HepG2 (cell line): ENCODE data around the gene PSMG3. TPM values are rescaled to one million over a fixed set of nuclear protein-coding genes. Genes with fewer than 3 reads are reported as not detected.

Experiments
- ATAC-seq: fragments of 200-7000 bp; cut with Tn5 transposase; 3 replicates; pipeline ENCODE4 v1.9.1; 2020; ENCODE audit warnings: mild to moderate bottlenecking, moderate library complexity
- BruUV-seq: library from RNA; stranded (reverse); fragments of 400-500 nt; replicated peaks from 2 replicates; lab custom pipeline; 2021; lab: Mats Ljungman, UMichigan
- CTCF ChIA-PET: fragments of 300-600 bp; formaldehyde crosslinking; extraction: SDS; loops from one replicate; lab custom pipeline; 2021; ENCODE audit warnings: low total read pairs, inconsistent platforms, low intra/inter-chr PET ratio; lab: Yijun Ruan, JAX
- POLR2A ChIA-PET: fragments of 350-600 bp; sonication (Branson Sonifier 250); formaldehyde crosslinking; loops from one replicate; lab custom pipeline; 2020; ENCODE audit warnings: antibody characterized with exemption, inconsistent platforms; lab: Yijun Ruan, JAX
- DNase-seq: peaks from one replicate; pipeline ENCODE4 v3.0.0-alpha.2; 2015; ENCODE audit warnings: low spot score
- FAIRE-seq: peaks from 3 replicates; lab custom pipeline; 2011; peaks lifted over from hg19 to GRCh38; lab: Jason Lieb, UNC
- H2AFZ ChIP-seq: one replicate; pipeline ENCODE4 v1.6.1; 2011; ENCODE audit warnings: low read length, inconsistent platforms
- H3K27ac ChIP-seq: fragments of 300-600 bp; 3 replicates; pipeline ENCODE4 v1.8.0; 2011; ENCODE audit warnings: mixed run types, mild to moderate bottlenecking, mixed read lengths, low read length, inconsistent platforms; ENCODE audit not compliant: insufficient read depth; ENCODE audit errors: extremely low read length
- H3K27me3 ChIP-seq, 2 experiments: fragments of 200-600 bp in 1 of 2; 2 replicates in 1 of 2; 3 replicates in 1 of 2; pipeline versions ENCODE4 v1.6.0 to v1.8.0; 2011; ENCODE audit warnings: low read length in 2 of 2, mild to moderate bottlenecking in 2 of 2, moderate library complexity in 2 of 2, inconsistent platforms in 1 of 2; ENCODE audit not compliant: insufficient read depth in 2 of 2, control insufficient read depth in 1 of 2
- H3K36me3 ChIP-seq, 2 experiments: fragments of 200-600 bp in 1 of 2; replicated peaks in 1 of 2; 2 replicates in 1 of 2; 3 replicates in 1 of 2; pipeline versions ENCODE4 v1.5.1 to v1.8.0; 2011; ENCODE audit warnings: low read length in 2 of 2, inconsistent platforms in 1 of 2; ENCODE audit not compliant: insufficient read depth in 2 of 2, control insufficient read depth in 1 of 2
- H3K4me1 ChIP-seq: 2 replicates; pipeline ENCODE4 v1.5.1; 2012; ENCODE audit warnings: low read length, inconsistent platforms; ENCODE audit not compliant: insufficient read depth
- H3K4me2 ChIP-seq: 2 replicates; pipeline ENCODE4 v1.6.0; 2011; ENCODE audit warnings: low read depth, low read length, inconsistent platforms
- H3K4me3 ChIP-seq, 3 experiments: fragments of 200-600 bp in 1 of 3; sonication (generic), shearing (Covaris generic) in 1 of 3; replicated peaks in 1 of 3; 2 replicates each; pipeline ENCODE4 v1.5.1; 2011 to 2016; ENCODE audit warnings: low read length in 3 of 3, inconsistent platforms in 2 of 3, low read depth in 2 of 3, mild to moderate bottlenecking in 2 of 3, control low read depth in 1 of 3, mixed read lengths in 1 of 3; ENCODE audit not compliant: insufficient read depth in 1 of 3
- H3K79me2 ChIP-seq: one replicate; pipeline ENCODE4 v1.6.1; 2011; ENCODE audit warnings: low read length, inconsistent platforms; ENCODE audit not compliant: insufficient read depth
- H3K9ac ChIP-seq: 2 replicates; pipeline ENCODE4 v1.6.0; 2011; ENCODE audit warnings: mild to moderate bottlenecking, low read depth, low read length, inconsistent platforms; ENCODE audit not compliant: insufficient read depth
- H3K9me3 ChIP-seq: 2 replicates; pipeline ENCODE4 v1.5.1; 2012; ENCODE audit warnings: mild to moderate bottlenecking, low read length
- H4K20me1 ChIP-seq: 2 replicates; pipeline ENCODE4 v1.6.0; 2011; ENCODE audit warnings: inconsistent platforms, mild to moderate bottlenecking, low read length, moderate library complexity; ENCODE audit not compliant: insufficient read depth
- AGO2 ChIP-seq: fragments of 200-400 bp; formaldehyde crosslinking; optimal IDR thresholded peaks from 2 replicates; pipeline ENCODE3; 2017; ENCODE audit warnings: mild to moderate bottlenecking, low read depth, low read length, moderate library complexity
- CHD2 ChIP-seq: IDR thresholded peaks from 2 replicates; pipeline ENCODE4 v1.6.1; 2011; ENCODE audit warnings: low read depth, low read length, improper control_type of control experiment
- FOXP1 ChIP-seq, 2 experiments: fragments of 450-650 bp in 1 of 2; IDR thresholded peaks; 2 replicates each; pipeline ENCODE4 v1.6.1; 2017 to 2018; ENCODE audit warnings: antibody characterized with exemption in 1 of 2
- IKZF1 ChIP-seq: fragments of 450-650 bp; IDR thresholded peaks from 2 replicates; pipeline ENCODE4 v1.7.1; 2016
- ZNF225 ChIP-seq: sonication (generic); formaldehyde crosslinking; IDR thresholded peaks from 2 replicates; pipeline ENCODE4 v1.4.0; 2020; ENCODE audit warnings: mild to moderate bottlenecking, missing genetic modification reagents
- WGBS: methylation state at CpG from one replicate; pipeline ENCODE4 v1.1.6; 2017; ENCODE audit warnings: low lambda C conversion rate; 5-methylcytosine and 5-hydroxymethylcytosine counted together
- in situ Hi-C: cut with HindIII; loops from 2 replicates; pipeline ENCODE4 v1.10.0; 2017; ENCODE audit warnings: low pct_unique_long_range_greater_than_20kb; ENCODE audit not compliant: extremely low pct_ligation_motif_present
- intact Hi-C: fragments of 100-400 bp; cut with micrococcal nuclease; formaldehyde crosslinking; loops from one replicate; pipeline ENCODE4 v1.10.0; 2022; ENCODE audit not compliant: unreplicated experiment
- polyA plus RNA-seq, 8 experiments: library from polyadenylated mRNA; depleted of rRNA in 3 of 8; stranded (reverse) in 7 of 8; unstranded in 1 of 8; fragments of >200 nt; fragmentation: Illumina TruSeq in 4 of 8; extraction: Trizol in 4 of 8; gene quantifications; 2 replicates each; pipeline versions ENCODE4 v1.2.1 to v1.2.3, GENCODE V29; 2011 to 2016; ENCODE audit warnings: low read depth in 4 of 8, missing spikeins in 1 of 8, mixed read lengths in 1 of 8; ENCODE audit not compliant: insufficient read depth in 1 of 8
- total RNA-seq, 5 experiments: library from RNA; depleted of rRNA; stranded (reverse); fragments of >200 nt; fragmentation: Illumina TruSeq; extraction: Trizol; gene quantifications; 2 replicates each; pipeline ENCODE4 v1.2.3, GENCODE V29; 2016; ENCODE audit warnings: low read depth in 1 of 5
- TF ChIP-seq, protein P1 (sequence below), 2 experiments: sonication (generic) in 1 of 2; formaldehyde crosslinking in 1 of 2; IDR thresholded peaks; 2 replicates each; pipeline versions ENCODE4 v1.4.0 to v1.6.1; 2018 to 2020; ENCODE audit warnings: missing genetic modification reagents in 2 of 2, borderline replicate concordance in 1 of 2, low read depth in 1 of 2, mild to moderate bottlenecking in 1 of 2, missing biosample characterization in 1 of 2
- TF ChIP-seq, protein P2 (sequence below): sonication (generic); formaldehyde crosslinking; IDR thresholded peaks from 2 replicates; pipeline ENCODE4 v1.5.0; 2020; ENCODE audit warnings: missing genetic modification reagents, mild to moderate bottlenecking, borderline replicate concordance

PSMG3 gene
- total and polyA plus RNA-seq, 2 of the 13 experiments (the other 11 are each of a cell fraction or from before 2014, with no cell fraction given) = 29.6 to 48.4 TPM

DNA sequence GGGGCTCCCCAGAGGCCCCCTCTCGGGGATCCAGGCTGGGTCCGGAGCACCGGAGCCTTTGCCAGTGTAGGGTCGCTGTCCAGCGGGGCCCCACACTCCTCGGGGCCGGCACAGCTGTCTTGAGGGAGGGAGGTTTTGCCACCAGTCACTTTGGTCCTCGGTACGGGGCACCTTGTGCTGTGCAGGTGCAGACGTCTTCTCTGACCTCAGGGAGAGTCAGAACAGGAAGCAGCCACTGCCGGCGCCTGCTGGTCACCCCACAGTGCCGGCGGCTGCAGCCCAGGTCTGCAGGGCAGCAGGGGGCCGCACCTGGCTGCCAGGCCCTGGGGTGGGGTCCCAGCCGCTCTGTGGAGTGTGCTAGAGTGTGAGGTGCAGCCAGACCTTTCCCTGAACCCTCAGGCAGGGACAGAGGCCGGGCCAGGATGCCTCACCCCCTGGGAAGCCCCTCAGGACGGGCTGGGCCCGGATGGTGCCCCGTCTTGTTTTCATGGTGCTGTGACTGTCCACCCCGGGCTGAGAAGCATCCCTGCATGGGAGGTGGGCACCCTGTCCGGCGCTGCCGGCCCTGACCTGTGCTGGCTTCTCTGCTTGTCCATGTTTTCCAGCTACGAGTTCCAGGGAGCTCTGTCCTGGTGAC, 31.2 kb downstream of the PSMG3 start:
- 100% methylated on average over 9 of the region's 25 CpGs for WGBS

More for the DNA sequence above, 31.2 kb downstream of the PSMG3 start:
- intact Hi-C loops (no loop called here), in situ Hi-C loops (no loop called here)
- DNase-seq (no peak), ATAC-seq (no peak), FAIRE-seq (no peak)
- peaks cover 6% of the 10 kb centered on the region; the same call in 1 of the 2 replicates for H4K20me1 ChIP-seq
- CTCF ChIA-PET = no interaction called here
- no peak overlapping the region for H3K4me2 ChIP-seq
- BruUV-seq = no TSS peak
- no peak overlapping the region for H2AFZ ChIP-seq
- H3K4me3 ChIP-seq = no peak overlapping the region
- H3K36me3 ChIP-seq = peaks cover 15 to 29% of the 10 kb centered on the region in 2 experiments; a peak in 4 of 5 replicates
- POLR2A ChIA-PET = no interaction called here
- peaks cover 36% of the 10 kb centered on the region for H3K79me2 ChIP-seq
- no peak overlapping the region for H3K9ac ChIP-seq
- TF ChIP-seq, protein P1, sequence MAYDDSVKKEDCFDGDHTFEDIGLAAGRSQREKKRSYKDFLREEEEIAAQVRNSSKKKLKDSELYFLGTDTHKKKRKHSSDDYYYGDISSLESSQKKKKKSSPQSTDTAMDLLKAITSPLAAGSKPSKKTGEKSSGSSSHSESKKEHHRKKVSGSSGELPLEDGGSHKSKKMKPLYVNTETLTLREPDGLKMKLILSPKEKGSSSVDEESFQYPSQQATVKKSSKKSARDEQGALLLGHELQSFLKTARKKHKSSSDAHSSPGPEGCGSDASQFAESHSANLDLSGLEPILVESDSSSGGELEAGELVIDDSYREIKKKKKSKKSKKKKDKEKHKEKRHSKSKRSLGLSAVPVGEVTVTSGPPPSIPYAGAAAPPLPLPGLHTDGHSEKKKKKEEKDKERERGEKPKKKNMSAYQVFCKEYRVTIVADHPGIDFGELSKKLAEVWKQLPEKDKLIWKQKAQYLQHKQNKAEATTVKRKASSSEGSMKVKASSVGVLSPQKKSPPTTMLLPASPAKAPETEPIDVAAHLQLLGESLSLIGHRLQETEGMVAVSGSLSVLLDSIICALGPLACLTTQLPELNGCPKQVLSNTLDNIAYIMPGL (CRISPR knock-in tag; IDR thresholded peaks at IDR 0.05; ENCODE audit: borderline replicate concordance in 1 of 2, low read depth in 1 of 2) = no peak
- TF ChIP-seq, protein P2, sequence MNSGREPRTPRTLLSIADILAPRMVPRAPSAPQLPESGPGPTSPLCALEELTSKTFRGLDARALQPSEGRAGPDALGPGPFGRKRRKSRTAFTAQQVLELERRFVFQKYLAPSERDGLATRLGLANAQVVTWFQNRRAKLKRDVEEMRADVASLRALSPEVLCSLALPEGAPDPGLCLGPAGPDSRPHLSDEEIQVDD = no peak
- TF ChIP-seq IKZF1 = no peak
- TF ChIP-seq AGO2 = no peak
- TF ChIP-seq CHD2 = no peak
- no peak for TF ChIP-seq ZNF225 (CRISPR knock-in tag)
- no peak for TF ChIP-seq FOXP1 (IDR thresholded peaks at IDR 0.05)
- TF ChIP-seq FOXP1 (CRISPR knock-in tag; IDR thresholded peaks at IDR 0.05) = no peak
- H3K9me3 ChIP-seq = no peaks in the 10 kb centered on the region
- no peaks in the 10 kb centered on the region for H3K27me3 ChIP-seq
- no peak overlapping the region for H3K27ac ChIP-seq
- peaks cover 38% of the 10 kb centered on the region for H3K4me1 ChIP-seq
